C1 segment of cervical spinal cord (tissue), 14 donors: Measurements from ENCODE around the gene S1PR5.

Experiments used
- DNase-seq, 14 donors: peaks; one replicate each; lab custom pipeline; 2025; lab: John Stamatoyannopoulos, UW

Gene S1PR5

GRCh38 chr19:10471909-10472308 lies 45.3 kb downstream of the S1PR5 start:
- no peak for DNase-seq

GRCh38 chr19:10468133-10468532 lies 49.1 kb downstream of the S1PR5 start:
- DNase-seq = no peak

- DNase-seq = no peak
Observed at GRCh38 chr19:10467104-10467706, 50.0 kb downstream of the S1PR5 start.

- no peak for DNase-seq
Observed at GRCh38 chr19:10464456-10464855, 52.8 kb downstream of the S1PR5 start.
